ENCODE measurements around the gene CREB3L4.

The CREB3L4 gene

DNA sequence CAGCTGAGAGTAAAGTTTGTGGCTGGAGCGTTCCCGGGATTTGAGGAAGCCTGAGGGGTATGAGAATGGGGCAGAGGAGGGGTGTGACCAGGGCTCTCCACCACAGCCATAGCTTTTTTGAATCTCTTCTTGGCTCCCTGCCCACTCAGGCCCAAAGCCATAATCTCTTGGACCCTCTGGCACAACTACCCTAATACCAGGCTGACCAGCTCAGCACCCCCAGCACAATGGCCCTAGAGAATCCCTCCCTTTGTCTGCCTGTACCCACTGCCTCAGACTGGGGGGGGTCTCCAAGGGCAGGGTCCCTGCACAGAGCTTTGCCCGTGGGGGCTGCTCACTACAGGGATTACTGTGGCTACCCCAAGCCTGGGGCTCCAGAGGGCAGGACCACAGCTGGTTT, 28.7 kb upstream of the CREB3L4 start:
- DNase-seq: no peak

GRCh38 chr1:153939476-153939875, 28.2 kb upstream of the CREB3L4 start:
- DNase-seq: no peak

- DNase-seq: no peak
These were observed 26.9 kb upstream of the CREB3L4 start for GRCh38 chr1:153940756-153941155.

GRCh38 chr1:153941826-153942725, 25.6 kb upstream of the CREB3L4 start:
- DNase-seq: no peak

- no peak for DNase-seq
These were observed 24.7 kb upstream of the CREB3L4 start for GRCh38 chr1:153942766-153943549.

DNA sequence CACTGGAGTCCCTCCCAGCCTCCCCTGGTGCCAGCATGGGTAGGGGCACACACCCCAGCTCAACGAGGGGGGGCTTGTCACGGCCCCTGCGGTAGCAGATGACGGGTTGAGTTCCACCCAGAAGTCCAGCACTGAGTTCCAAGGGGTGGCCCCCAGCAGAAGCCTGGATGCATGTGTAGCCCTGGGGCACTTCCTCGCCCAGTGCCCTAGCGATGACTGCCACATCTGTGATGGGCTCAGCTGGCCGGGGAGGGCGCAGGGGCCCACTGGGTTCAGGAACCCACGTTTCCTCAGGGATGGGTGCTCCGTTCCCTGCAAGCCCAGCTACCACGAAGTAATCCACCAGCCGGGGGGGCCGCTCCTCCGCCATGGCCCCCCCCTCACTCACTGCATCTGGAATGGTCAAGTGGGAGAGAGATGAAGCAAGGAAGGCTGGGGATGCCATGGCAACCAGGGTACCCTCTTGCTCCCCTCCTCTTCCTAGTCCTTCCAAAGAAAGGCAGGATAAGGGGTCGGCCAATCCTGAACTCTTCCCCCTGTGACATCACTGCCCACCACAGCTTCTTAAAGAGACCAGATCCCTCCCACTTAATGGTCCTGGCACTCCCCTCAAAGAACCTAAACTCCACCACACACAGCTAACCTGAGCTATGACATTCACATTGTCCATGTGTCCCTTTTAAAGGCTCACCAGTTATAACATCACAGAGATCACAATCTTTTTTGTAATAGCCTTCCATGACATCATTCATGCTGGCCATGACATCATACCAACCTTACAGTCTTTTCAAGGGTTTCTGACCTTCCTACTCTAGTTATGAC, 23.5 kb upstream of the CREB3L4 start:
- no peak for DNase-seq

DNA sequence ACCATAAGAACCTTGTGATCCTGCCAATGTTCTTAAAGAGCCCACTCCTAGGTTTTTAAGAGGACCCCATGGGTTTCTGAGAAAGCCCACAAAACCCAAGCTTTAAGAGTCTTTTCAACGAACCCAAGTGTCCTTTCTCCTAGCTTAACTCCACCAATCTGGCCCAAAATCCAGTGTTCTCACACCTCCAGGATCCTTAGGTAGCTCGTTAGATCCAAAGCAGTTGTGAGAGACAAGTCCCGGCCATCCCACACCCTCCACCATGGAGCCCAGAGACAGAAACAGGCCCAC, 22.9 kb upstream of the CREB3L4 start:
- DNase-seq: peak; percentile 62

- DNase-seq: peak; percentile 84
These were observed 22.4 kb upstream of the CREB3L4 start for GRCh38 chr1:153945131-153945794.

GRCh38 chr1:153945795-153946621, 21.7 kb upstream of the CREB3L4 start:
- DNase-seq: peak; percentile 78

DNA sequence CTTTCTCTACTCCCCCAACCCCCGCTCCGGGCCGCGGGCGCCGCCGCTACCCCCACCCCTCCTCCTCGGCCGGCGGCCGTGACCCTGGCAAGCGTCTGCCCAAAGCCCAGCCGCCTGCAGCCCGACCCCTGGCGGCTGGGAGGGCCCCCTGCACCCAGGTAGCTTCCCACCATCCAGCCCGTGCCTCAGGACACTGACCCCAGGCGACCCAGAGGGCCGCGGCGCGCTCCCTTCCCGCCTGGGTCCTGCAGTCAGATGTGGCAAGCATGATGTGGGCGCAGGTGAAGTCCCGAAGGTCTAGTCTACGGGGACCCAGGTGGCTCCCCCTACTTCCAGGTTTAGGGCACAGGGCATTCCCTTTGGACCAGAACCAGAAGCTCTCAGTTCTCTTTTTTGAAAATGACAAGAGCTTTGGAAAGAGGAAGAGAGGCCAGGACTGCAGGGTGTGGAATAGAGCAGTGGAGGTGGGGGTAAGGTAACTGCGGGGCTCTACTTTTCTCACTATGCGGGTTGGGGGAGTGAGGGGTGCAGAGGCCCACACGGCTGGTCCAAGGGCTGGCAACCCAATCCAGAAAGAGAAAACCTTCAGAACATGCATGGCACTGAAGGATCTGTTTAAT, 21.0 kb upstream of the CREB3L4 start, which contains the start of gene DENND4B:
TSS of gene DENND4B (minus strand) at position 97 of the 620 bp plus-strand sequence. CDS start 2,344 bp downstream, outside the sequence.
- peak; percentile 95 for DNase-seq

DNA sequence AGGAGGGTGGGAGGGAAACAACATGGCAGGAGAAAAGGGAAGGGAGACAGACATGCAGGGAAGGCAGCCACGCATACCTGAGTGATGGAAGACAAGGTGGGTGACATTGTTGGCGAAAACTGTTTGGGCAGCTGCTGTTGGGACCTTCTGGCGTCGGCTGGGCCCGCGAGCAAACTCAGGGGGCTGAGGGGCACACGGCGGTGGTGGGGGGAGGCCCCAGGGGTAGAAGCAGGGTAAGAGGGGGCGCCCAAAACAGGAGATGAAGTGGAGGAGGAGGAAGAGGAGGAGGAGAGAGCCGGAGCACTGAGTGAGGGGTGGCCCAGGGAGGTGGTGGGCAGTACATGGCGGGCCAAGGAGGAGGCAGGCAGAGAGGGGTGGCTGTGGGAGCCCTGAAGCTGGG, 16.5 kb upstream of the CREB3L4 start:
- DNase-seq: no peak

DNA sequence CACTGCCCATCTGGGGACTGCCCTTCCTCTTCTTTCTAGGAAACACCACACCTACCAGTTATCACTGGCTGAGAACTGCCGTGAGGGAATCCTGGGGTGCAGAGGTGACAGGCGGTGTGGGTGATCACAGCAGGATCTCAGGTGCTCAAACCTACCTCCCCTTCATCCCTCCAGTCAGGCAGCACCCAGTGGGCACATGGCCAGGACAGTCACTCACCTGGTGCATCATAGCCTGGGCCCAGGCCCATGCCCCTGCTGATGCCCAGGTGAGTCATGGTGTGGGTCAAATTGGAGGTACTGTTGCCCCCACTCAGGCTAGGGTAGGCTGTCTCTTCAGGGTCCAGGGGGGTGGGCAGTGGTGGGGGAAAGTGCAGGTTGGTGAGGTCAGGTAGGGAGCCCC, 15.9 kb upstream of the CREB3L4 start:
- no peak for DNase-seq

GRCh38 chr1:153953859-153954365, 13.8 kb upstream of the CREB3L4 start:
- DNase-seq: no peak

DNA sequence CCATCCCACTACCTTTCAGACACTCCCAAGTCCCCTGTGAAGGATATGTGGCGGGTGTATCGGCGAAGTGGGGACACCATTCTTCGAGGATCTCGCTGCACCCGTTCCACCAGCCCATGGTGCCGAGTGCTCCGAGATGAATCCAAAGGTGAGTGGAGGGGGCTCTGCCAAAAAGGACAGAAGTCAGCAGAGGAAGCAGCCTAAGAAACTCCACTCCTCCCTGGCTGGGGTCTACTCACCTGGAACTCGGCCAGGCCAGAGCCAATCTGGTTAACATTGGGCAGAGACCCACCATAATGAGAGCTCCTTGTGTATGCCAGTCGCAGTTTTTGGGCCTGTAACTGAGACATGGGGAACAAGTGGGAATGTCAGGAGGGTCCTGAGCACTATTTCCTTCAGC, 12.9 kb upstream of the CREB3L4 start:
- no peak for DNase-seq

DNA sequence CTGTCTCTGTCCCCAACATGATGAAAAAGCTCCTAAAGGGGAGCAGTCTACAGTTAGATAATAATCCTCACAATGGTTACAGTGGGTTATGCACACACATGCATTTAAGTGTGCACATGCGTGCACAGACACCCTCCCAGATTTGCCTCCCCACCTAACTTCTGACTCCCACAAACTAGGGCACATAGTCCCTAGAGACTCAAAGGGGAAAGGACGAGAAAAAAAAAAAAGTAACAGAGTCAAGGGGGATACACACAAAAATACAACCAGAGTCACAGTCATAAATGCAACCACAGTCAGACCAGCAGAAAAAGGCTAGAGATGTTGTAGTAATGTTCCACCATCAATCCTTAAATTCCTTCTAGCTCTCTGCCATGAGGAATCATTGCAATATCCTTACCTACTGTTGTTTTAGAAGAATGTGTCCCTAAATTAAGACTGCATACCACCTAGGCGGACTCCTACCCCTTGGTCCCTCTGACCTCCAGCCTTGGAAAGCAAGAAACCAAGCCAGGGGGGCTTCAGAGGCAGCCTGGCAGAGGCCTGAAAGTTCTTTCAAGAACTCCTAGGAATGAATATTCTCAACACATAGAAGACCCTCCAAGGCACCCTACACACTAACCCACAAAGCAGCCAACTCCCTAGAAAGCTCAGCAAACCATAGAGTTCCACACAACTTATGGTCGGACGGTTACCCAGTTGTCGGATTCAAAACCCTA, 10.5 kb upstream of the CREB3L4 start:
- DNase-seq: no peak

DNA sequence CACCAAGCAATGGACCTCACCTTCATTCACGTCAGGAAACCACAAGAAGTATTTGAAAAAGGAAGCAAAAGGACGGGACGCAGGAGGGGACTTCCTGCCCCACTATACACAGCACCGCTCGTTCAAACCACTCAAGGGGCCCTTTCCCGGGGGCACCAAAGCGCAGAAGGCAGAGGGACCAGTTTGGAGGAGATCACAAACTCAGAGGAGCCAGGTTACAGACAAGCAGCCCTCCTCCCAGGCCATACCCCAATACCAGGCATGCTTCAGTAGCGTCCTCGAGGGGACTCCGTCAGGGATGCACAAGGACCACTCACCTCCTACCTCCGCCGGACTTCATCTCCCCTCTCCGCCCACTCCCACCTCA, 10.0 kb upstream of the CREB3L4 start:
- peak; percentile 63 for DNase-seq

DNA sequence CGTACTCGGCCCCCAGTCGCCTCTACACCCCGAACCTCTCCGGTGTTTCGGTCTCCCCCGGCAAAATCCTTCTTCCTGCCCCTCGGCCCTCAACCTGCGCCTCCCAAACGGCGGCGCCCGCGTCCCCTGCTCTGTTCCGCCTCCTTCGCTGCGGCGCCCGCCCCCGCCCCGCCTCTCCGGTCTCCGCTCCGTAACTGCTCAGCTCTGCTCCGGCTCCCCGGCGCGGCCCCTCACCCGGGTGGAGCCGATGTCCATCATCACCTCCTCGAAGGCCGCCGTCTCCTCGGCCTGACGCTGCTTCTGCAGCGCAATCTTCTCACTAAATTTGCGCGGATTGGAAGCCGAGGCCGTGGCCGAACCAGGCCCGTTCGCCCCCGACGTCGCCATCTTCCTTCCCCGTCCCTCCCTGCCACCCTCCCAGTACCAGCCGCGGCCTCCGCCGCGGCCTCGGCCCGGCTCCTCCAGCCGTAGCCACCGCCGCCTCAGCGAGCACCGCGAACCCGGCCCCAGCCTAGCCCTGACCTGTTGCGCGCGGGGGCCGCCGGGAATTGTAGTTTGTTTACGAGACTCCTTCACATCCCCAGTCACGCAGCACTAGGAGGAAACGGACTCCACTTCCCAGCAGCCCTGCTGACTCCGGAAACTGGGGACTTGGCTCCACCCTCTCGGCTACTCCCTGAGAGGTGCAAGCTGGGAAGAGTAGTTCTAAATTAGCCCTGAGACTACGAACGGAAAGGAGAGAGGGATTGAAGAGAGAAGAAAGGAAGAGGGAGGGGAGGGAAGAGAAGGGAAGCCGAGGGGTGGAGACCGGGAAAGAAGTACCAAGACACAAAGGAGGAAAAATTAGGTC, 9.4 kb upstream of the CREB3L4 start, which contains the start of gene CRTC2:
TSS of gene CRTC2 (minus strand) at position 502 of the 850 bp plus-strand sequence. CDS start at position 387, 115 bp downstream.
- peak; percentile 99 for DNase-seq

DNA sequence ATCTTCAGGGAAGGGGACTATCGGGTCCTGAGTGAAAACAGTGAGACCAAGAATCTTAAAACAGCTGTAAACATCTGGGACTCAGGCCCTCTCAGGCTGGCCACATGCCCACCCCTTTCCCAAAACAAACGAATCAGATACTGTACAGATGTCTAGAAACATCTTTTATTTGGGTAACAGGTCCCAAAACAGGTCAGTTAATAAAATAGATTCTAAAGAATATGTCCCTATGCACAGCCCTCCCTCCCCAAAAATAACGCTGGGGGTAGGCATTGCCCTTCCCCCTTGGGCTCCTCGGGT, 8.8 kb upstream of the CREB3L4 start:
- no peak for DNase-seq

DNA sequence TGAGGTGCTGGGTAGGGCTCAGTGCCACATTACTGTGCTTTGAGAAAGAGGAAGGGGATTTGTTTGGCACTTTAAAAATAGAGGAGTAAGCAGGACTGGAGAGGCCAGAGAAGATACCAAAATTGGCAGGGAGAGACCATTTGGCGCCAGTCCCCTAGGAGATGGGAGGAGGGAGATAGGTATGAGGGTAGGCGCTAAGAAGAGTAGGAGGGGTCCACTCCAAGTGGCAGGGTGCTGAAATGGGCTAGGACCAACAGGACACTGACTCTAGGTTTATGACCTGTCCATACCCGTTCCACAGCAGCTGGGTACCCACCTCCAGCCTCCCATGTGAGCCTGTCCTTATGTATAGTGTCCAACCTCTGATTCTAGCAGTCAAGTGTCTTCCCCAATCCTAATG, 8.2 kb upstream of the CREB3L4 start:
- peak; percentile 42 for DNase-seq

GRCh38 chr1:153960206-153960605, 7.5 kb upstream of the CREB3L4 start:
- DNase-seq: no peak

Data from OCI-M1 (cell line).